ENCODE data around the gene SEPHS2. TPM values are rescaled to one million over a fixed set of nuclear protein-coding genes. Genes with fewer than 3 reads are reported as not detected.
"Not testable (repeated sequence)": the region's sequence is repeated elsewhere in the genome, so short reads cannot be mapped to it uniquely, and the experiment has no call there.

Gene SEPHS2
- total RNA-seq, 2 experiments from 2014 or later = 51.8 to 54.0 TPM

DNA sequence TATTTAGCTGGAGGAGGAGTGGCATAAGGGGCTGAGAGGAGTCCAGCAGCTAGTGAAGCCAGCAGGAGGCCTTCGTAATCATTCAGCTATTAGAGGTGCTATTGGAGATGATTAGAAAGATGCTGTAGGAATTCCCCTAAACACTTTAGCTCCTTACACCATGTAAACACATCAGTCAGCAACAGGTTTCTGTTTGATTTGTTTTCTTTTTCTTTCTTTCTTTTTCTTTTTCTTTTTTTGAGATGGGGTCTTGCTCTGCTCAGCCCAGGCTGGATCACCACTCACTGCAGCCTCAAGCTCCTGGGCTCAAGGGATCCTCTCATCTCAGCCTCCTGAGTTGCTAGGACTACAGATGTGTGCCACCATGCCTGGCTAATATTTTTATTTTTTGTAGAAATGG is 10.6 kb upstream of the SEPHS2 start:
- Mint-ChIP-seq H3K4me3 (no peak overlapping the region), H3K4me1 (ENCODE audit: low read depth) (peaks cover 61% of the 10 kb centered on the region), H3K9me3 (no peaks in the 10 kb centered on the region), H3K27me3 (no peaks in the 10 kb centered on the region), H3K27ac (peak overlapping the region; percentile 49), H3K36me3 (ENCODE audit: low read depth) (no peaks in the 10 kb centered on the region)
- ChIA-PET CTCF (interaction anchor here (1.1 to 12.0 kb wide), 7 partner anchors 10 to 142 kb away, joined by 3 to 84 read pairs (median 17); partner anchors contain the start of genes DCTPP1, ITGAL, SEPHS2 and ZNF747), POLR2A (interaction anchor here (0.6 to 13.6 kb wide), 11 partner anchors 10 to 84 kb away, joined by 3 to 280 read pairs (median 5); partner anchors contain the start of genes DCTPP1 and ITGAL)
- TF ChIP-seq, protein P1, sequence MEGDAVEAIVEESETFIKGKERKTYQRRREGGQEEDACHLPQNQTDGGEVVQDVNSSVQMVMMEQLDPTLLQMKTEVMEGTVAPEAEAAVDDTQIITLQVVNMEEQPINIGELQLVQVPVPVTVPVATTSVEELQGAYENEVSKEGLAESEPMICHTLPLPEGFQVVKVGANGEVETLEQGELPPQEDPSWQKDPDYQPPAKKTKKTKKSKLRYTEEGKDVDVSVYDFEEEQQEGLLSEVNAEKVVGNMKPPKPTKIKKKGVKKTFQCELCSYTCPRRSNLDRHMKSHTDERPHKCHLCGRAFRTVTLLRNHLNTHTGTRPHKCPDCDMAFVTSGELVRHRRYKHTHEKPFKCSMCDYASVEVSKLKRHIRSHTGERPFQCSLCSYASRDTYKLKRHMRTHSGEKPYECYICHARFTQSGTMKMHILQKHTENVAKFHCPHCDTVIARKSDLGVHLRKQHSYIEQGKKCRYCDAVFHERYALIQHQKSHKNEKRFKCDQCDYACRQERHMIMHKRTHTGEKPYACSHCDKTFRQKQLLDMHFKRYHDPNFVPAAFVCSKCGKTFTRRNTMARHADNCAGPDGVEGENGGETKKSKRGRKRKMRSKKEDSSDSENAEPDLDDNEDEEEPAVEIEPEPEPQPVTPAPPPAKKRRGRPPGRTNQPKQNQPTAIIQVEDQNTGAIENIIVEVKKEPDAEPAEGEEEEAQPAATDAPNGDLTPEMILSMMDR (IDR thresholded peaks at IDR 0.05) = no peak
- no peak for ATAC-seq
- no peak for DNase-seq
- intact Hi-C loops (cut with micrococcal nuclease) = no loop called here

DNA sequence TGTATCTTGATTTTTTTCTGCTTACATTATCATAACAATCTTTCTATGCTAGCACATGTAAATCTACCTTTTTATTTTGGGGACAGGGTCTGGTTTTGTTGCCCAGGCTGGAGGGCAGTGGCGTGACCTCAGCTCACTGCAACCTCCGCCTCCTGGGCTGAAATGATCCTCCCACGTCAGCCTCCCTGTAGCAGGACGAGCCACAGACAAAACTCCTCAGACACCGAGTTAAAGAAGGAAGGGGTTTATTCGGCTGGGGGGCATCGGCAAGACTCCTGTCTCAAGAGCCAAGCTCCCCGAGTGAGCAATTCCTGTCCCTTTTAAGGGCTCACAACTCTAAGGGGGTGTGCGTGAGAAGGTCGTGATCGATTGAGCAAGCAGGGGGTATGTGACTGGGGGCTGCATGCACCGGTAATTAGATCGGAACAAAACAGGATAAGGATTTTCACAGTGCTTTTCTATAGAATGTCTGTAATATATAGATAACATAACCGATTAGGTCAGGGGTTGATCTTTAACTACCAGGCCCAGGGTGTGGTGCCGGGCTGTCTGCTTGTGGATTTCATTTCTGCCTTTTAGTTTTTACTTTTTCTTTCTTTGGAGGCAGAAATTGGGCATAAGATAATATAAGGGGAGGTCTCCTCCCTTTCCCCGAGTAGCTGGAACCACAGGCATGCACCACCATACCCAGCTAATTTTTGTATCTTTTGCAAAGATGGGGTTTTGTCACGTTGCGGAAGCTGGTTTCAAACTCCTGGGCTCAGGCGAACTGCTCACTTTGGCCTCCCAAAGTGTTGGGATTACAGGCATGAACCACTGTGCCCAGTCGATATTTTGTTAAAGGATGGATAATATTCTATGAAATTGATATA is 7.3 kb upstream of the SEPHS2 start:
- H3K4me3 Mint-ChIP-seq; intact Hi-C loops (cut with micrococcal nuclease); H3K27me3 Mint-ChIP-seq; ATAC-seq; DNase-seq; H3K9me3 Mint-ChIP-seq; H3K36me3 Mint-ChIP-seq (ENCODE audit: low read depth): not testable (repeated sequence)
- ChIA-PET CTCF (interaction anchor here (1.3 to 12.0 kb wide), 3 partner anchors 21 to 162 kb away, joined by 3 to 84 read pairs (median 6); partner anchors contain the start of gene DCTPP1), POLR2A (interaction anchor here (0.7 to 13.6 kb wide), 3 partner anchors 9 to 83 kb away, joined by 4 to 280 read pairs (median 5); partner anchors contain the start of gene ITGAL)
- Mint-ChIP-seq H3K27ac (peak overlapping the region; percentile 1), H3K4me1 (ENCODE audit: low read depth) (peaks cover 53% of the 10 kb centered on the region)

DNA sequence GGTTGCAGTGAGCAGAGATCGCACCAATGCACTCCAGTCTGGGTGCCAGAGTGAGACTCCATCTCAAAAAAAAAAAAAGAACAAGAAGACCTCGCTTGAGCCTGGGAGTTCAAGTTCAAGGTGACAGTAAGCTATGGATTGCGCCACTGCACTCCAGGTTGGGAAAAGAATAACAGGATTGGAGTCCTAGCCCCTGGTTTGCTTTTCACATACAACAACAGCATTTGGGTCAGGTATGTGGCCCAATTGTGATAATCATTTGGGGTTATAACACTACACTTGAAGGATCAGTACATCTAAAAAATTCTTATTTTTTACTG is 3.4 kb upstream of the SEPHS2 start:
- H3K4me1 Mint-ChIP-seq (ENCODE audit: low read depth) = peaks cover 40% of the 10 kb centered on the region
- H3K36me3 Mint-ChIP-seq (ENCODE audit: low read depth) = peaks cover 11% of the 10 kb centered on the region
- DNase-seq (no peak), ATAC-seq (no peak)
- H3K9me3 Mint-ChIP-seq = no peaks in the 10 kb centered on the region
- CTCF ChIA-PET = interaction anchor here (0.7 to 12.0 kb wide), 24 partner anchors 9 to 180 kb away, joined by 3 to 84 read pairs (median 6); partner anchors contain the start of genes DCTPP1, ITGAL and ZNF747
- POLR2A ChIA-PET = interaction anchor here (0.6 to 13.6 kb wide), 7 partner anchors 9 to 75 kb away, joined by 3 to 280 read pairs (median 4); partner anchors contain the start of gene ITGAL
- no peak overlapping the region for H3K4me3 Mint-ChIP-seq
- H3K27ac Mint-ChIP-seq = no peak overlapping the region
- intact Hi-C loops (cut with micrococcal nuclease) = loop anchor here (2.0 to 5.0 kb wide), 2 partner anchors 26 to 38 kb away; no protein-coding TSS in a partner anchor
- H3K27me3 Mint-ChIP-seq = no peaks in the 10 kb centered on the region
- TF ChIP-seq, protein P1 (IDR thresholded peaks at IDR 0.05) = no peak

DNA sequence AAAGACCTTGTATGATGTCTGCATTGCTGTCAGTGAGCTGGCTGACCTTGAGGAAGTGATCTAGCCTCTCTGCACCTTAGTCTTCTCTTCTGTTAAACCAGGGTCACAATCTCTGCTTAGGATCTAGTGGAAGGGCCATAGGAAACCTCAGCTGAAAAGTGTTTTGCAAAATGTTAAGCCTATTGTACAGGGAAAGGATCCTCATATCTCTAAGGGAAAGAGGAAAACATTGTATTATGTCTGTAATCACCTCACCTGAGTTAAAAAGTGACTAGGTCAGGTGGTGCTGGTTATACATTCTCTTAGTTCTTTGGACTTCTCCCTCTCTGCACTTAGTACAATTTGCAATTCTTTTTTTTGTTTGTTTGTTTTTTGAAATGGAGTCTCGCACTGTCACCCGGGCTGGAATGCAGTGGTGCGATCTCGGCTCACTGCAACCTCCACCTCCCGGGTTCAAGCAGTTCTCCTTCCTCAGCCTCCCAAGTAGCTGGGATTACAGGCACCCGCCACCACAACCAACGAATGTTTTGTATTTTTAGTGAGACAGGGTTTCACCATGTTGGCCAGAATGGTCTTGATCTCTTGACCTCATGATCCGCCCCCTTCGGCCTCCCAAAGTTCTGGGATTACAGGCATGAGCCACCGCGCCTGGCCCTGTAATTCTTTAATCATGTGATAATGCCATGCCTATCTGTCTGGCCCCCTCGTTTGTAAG is 2.0 kb upstream of the SEPHS2 start:
- Mint-ChIP-seq H3K27ac (no peak overlapping the region), H3K36me3 (ENCODE audit: low read depth) (peaks cover 22% of the 10 kb centered on the region), H3K9me3 (no peaks in the 10 kb centered on the region), H3K4me1 (ENCODE audit: low read depth) (peaks cover 47% of the 10 kb centered on the region), H3K4me3 (no peak overlapping the region), H3K27me3 (no peaks in the 10 kb centered on the region)
- no peak for DNase-seq
- intact Hi-C loops (cut with micrococcal nuclease) = loop anchor here (2.0 to 5.0 kb wide), 2 partner anchors 27 to 40 kb away; no protein-coding TSS in a partner anchor
- POLR2A ChIA-PET = interaction anchor here (1.0 to 5.1 kb wide), 4 partner anchors 10 to 50 kb away, joined by 3 to 44 read pairs (median 12); partner anchors contain the start of gene ITGAL
- CTCF ChIA-PET = interaction anchor here (1.4 to 12.0 kb wide), 6 partner anchors 10 to 151 kb away, joined by 3 to 84 read pairs (median 10); partner anchors contain the start of genes DCTPP1 and ITGAL
- ATAC-seq = no peak
- TF ChIP-seq, protein P1 (IDR thresholded peaks at IDR 0.05) = no peak

DNA sequence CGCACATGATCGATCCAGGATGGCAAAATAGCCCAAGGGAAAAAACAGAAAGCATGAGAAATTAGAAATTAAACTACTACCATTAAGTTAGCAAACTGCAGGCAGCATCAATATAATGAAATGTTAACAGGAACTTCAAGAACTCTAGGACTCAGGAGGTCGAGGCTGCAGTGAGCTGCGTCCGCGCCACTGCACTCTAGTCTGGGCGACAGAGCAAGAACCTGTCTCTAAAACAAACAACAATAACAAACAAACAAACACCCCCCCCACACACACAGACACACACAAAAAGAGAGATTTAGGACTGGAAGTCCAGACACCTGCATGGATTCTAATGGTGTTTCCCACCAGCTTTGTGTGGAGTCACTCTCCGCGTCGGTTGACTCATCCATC is 525 bp upstream of the SEPHS2 start:
- ChIA-PET CTCF (interaction anchor here (1.4 to 12.0 kb wide), 5 partner anchors 8 to 29 kb away, joined by 3 to 84 read pairs (median 14); partner anchors contain the start of genes DCTPP1 and ITGAL), POLR2A (interaction anchor here (0.6 to 5.1 kb wide), 9 partner anchors 10 to 89 kb away, joined by 3 to 44 read pairs (median 4); partner anchors contain the start of genes DCTPP1, ITGAL and ZNF747)
- H3K27ac Mint-ChIP-seq = peak overlapping the region; percentile 91
- H3K27me3 Mint-ChIP-seq = no peaks in the 10 kb centered on the region
- DNase-seq (no peak), ATAC-seq (no peak)
- H3K4me1 Mint-ChIP-seq (ENCODE audit: low read depth) = peaks cover 43% of the 10 kb centered on the region
- H3K4me3 Mint-ChIP-seq = peak overlapping the region; percentile 93
- TF ChIP-seq, protein P1 (IDR thresholded peaks at IDR 0.05) = no peak
- intact Hi-C loops (cut with micrococcal nuclease) = loop anchor here (5.0 kb wide), 1 partner anchor 41 kb away; no protein-coding TSS in a partner anchor
- H3K9me3 Mint-ChIP-seq = no peaks in the 10 kb centered on the region
- H3K36me3 Mint-ChIP-seq (ENCODE audit: low read depth) = peaks cover 22% of the 10 kb centered on the region

Measured in activated CD8-positive, alpha-beta T cell treated with anti-CD3 and anti-CD28 coated beads for 36 hours (primary cell).